ENCODE measurements around the gene RAC3. TPM values are rescaled to one million over a fixed set of nuclear protein-coding genes. Genes with fewer than 3 reads are reported as not detected.
A peak's percentile ranks its signal among the peaks of the same experiment; 100 is the strongest.

Gene RAC3
- total and polyA plus RNA-seq, 7 donors: 0.60 to 11.8 (median 2.8) TPM

- WGBS, 2 donors: 0 to 1% methylated on average over 42 of the region's 42 CpGs
- Histone ChIP-seq H3K4me1 (peaks cover 0 to 40% (median 32%) of the 10 kb centered on the region in 4 donors), H3K36me3 (peaks cover 0 to 10% (median 0%) of the 10 kb centered on the region in 4 donors), H3K4me3 (peak within 1 kb of the TSS; percentile 66 to 98 (median 86)), H3K27ac (peak within 1 kb of the TSS; percentile 75 to 84 (median 80)), H3K27me3 (no peaks in the 10 kb centered on the region), H3K9me3 (no peaks in the 10 kb centered on the region)
- intact Hi-C loops (cut with DNase I): loop anchor here (5.0 kb wide), 1 partner anchor 46 kb away; the partner anchor contains the start of gene ASPSCR1
- TF ChIP-seq, protein P1, sequence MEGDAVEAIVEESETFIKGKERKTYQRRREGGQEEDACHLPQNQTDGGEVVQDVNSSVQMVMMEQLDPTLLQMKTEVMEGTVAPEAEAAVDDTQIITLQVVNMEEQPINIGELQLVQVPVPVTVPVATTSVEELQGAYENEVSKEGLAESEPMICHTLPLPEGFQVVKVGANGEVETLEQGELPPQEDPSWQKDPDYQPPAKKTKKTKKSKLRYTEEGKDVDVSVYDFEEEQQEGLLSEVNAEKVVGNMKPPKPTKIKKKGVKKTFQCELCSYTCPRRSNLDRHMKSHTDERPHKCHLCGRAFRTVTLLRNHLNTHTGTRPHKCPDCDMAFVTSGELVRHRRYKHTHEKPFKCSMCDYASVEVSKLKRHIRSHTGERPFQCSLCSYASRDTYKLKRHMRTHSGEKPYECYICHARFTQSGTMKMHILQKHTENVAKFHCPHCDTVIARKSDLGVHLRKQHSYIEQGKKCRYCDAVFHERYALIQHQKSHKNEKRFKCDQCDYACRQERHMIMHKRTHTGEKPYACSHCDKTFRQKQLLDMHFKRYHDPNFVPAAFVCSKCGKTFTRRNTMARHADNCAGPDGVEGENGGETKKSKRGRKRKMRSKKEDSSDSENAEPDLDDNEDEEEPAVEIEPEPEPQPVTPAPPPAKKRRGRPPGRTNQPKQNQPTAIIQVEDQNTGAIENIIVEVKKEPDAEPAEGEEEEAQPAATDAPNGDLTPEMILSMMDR (IDR thresholded peaks at IDR 0.05): no peak
- no peak for TF ChIP-seq POLR2A (IDR thresholded peaks at IDR 0.05)
- peak; percentile 100 for DNase-seq
Observed at GRCh38 chr17:82022981-82023446, 8.5 kb upstream of the RAC3 start, which contains the start of gene LRRC45. Gene LRRC45 (plus strand): TSS chr17:82023305. CDS start chr17:82023644, 339 bp downstream.

DNA sequence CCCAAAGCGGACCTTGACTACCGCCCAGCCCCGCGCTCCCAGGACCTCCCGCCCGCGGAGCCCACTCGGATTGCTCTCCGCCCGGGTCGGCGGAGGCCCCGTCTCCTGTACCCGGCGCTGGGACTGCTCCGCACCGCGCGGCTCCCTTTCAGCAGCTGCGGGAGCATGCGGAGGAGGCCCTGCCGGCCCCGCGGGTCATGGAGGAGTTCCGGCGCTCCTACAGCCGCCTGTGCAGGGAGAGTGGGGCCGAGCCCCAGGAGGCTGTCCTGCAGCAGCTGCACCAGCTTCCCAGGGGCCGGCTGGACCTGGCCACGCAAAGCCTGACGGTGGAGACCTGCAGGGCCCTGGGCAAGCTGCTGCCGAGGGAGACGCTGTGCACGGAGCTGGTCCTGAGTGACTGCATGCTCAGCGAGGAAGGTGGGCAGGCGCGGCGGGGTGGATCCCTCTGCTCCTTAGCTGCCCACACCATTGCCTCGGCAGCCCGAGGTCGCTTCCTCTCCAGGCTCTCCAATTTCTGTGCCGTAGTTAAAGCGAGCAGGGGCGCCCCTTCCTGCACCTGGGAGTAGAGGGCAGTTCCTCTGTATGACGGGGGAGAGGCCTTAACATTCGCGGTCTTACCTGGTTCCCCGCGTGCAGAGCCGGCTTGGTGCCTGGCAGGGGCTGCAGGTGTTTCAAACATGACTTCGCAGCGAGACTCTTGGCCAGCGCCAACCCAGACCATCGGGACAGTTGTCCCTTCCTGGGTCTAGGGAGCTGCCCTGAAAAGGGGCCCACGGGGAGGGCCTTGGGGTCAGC, 7.8 kb upstream of the RAC3 start:
- no peaks in the 10 kb centered on the region for H3K27me3 ChIP-seq
- H3K4me1 ChIP-seq: peaks cover 0 to 40% (median 32%) of the 10 kb centered on the region in 4 donors
- WGBS, 2 donors: 2 to 4% methylated on average over 55 of the region's 55 CpGs
- peaks cover 0 to 3% (median 0%) of the 10 kb centered on the region in 4 donors for H3K36me3 ChIP-seq
- peak overlapping the region in 3 of 4 donors; percentile 50 to 69 (median 58) for H3K27ac ChIP-seq
- TF ChIP-seq, protein P1 (IDR thresholded peaks at IDR 0.05): no peak
- TF ChIP-seq POLR2AphosphoS5 (IDR thresholded peaks at IDR 0.05) (no peak), POLR2A (IDR thresholded peaks at IDR 0.05) (no peak), EP300 (IDR thresholded peaks at IDR 0.05) (no peak)
- no peak for DNase-seq
- no peaks in the 10 kb centered on the region for H3K9me3 ChIP-seq
- intact Hi-C loops (cut with DNase I): loop anchor here (5.0 kb wide), 1 partner anchor 46 kb away; the partner anchor contains the start of gene ASPSCR1
- peak overlapping the region; percentile 61 to 98 (median 76) for H3K4me3 ChIP-seq

GRCh38 chr17:82024859-82025258, 6.6 kb upstream of the RAC3 start:
- H3K27me3 ChIP-seq: no peaks in the 10 kb centered on the region
- intact Hi-C loops (cut with DNase I): loop anchor here (5.0 kb wide), 1 partner anchor 48 kb away; the partner anchor contains the start of gene ASPSCR1
- H3K36me3 ChIP-seq: no peaks in the 10 kb centered on the region
- WGBS, 2 donors: 96 to 98% methylated on average over 17 of the region's 17 CpGs
- no peak overlapping the region for H3K27ac ChIP-seq
- TF ChIP-seq, protein P1 (IDR thresholded peaks at IDR 0.05): no peak
- TF ChIP-seq POLR2AphosphoS5 (IDR thresholded peaks at IDR 0.05) (no peak), POLR2A (IDR thresholded peaks at IDR 0.05) (no peak), EP300 (IDR thresholded peaks at IDR 0.05) (no peak)
- H3K4me1 ChIP-seq: peaks cover 0 to 39% (median 33%) of the 10 kb centered on the region in 4 donors
- DNase-seq: no peak
- no peak overlapping the region for H3K4me3 ChIP-seq
- H3K9me3 ChIP-seq: no peaks in the 10 kb centered on the region

GRCh38 chr17:82025401-82026107, 5.9 kb upstream of the RAC3 start:
- no peak for DNase-seq
- intact Hi-C loops (cut with DNase I): no loop called here
- no peak overlapping the region for H3K4me3 ChIP-seq
- TF ChIP-seq, protein P1 (IDR thresholded peaks at IDR 0.05): no peak
- TF ChIP-seq POLR2AphosphoS5 (IDR thresholded peaks at IDR 0.05) (no peak), EP300 (IDR thresholded peaks at IDR 0.05) (no peak)
- H3K36me3 ChIP-seq: no peaks in the 10 kb centered on the region
- H3K27ac ChIP-seq: no peak overlapping the region
- peaks cover 0 to 42% (median 38%) of the 10 kb centered on the region in 4 donors for H3K4me1 ChIP-seq
- WGBS, 2 donors: 95 to 96% methylated on average over 25 of the region's 25 CpGs
- no peaks in the 10 kb centered on the region for H3K9me3 ChIP-seq
- no peaks in the 10 kb centered on the region for H3K27me3 ChIP-seq

Measured in sigmoid colon (tissue), 7 donors.